GM21447 (cell line): Measurements from ENCODE around the gene POLR1A.
A peak's percentile ranks its signal among the peaks of the same experiment; 100 is the strongest.

Source experiments
- ATAC-seq: cut with Tn5 transposase; IDR thresholded peaks from one replicate; pipeline ENCODE4 v1.9.1; 2021; ENCODE audit not compliant: unreplicated experiment

POLR1A gene

GRCh38 chr2:86105252-86105968, at the start of gene POLR1A:
TSS of gene POLR1A (minus strand) at chr2:86105886. CDS start at chr2:86105776, 110 bp downstream.
- peak; percentile 75 for ATAC-seq

GRCh38 chr2:86150502-86150901, 44.8 kb upstream of the POLR1A start:
- no peak for ATAC-seq

GRCh38 chr2:86147793-86148192, 42.1 kb upstream of the POLR1A start:
- no peak for ATAC-seq

- ATAC-seq = no peak
These were observed 38.4 kb upstream of the POLR1A start for GRCh38 chr2:86143926-86144685.

- no peak for ATAC-seq
These were observed 37.6 kb upstream of the POLR1A start for GRCh38 chr2:86143307-86143706.

- ATAC-seq = no peak
These were observed 37.0 kb upstream of the POLR1A start for GRCh38 chr2:86142436-86143257.

GRCh38 chr2:86140969-86141392, 35.3 kb upstream of the POLR1A start:
- no peak for ATAC-seq

- no peak for ATAC-seq
These were observed 34.3 kb upstream of the POLR1A start for GRCh38 chr2:86139981-86140380.

- no peak for ATAC-seq
These were observed 33.3 kb upstream of the POLR1A start for GRCh38 chr2:86138736-86139625.

- no peak for ATAC-seq
These were observed 30.5 kb upstream of the POLR1A start for GRCh38 chr2:86136141-86136540.

GRCh38 chr2:86135653-86136052, 30.0 kb upstream of the POLR1A start:
- ATAC-seq = no peak

GRCh38 chr2:86134709-86135108, 29.0 kb upstream of the POLR1A start:
- no peak for ATAC-seq

- ATAC-seq = no peak
These were observed 19.0 kb upstream of the POLR1A start for GRCh38 chr2:86124683-86125082.

GRCh38 chr2:86123328-86123925, 17.7 kb upstream of the POLR1A start:
- no peak for ATAC-seq

GRCh38 chr2:86118130-86118529, 12.4 kb upstream of the POLR1A start:
- ATAC-seq = no peak

- no peak for ATAC-seq
These were observed 1.3 kb upstream of the POLR1A start for GRCh38 chr2:86107031-86107430.

- ATAC-seq = peak; percentile 89
These were observed 571 bp upstream of the POLR1A start, which contains the start of gene PTCD3 for GRCh38 chr2:86105969-86106945. TSS of gene PTCD3 (plus strand) at chr2:86106235. CDS start at chr2:86106248, 13 bp downstream.

- no peak for ATAC-seq
These were observed 3.5 kb downstream of the POLR1A start for GRCh38 chr2:86102157-86102556.

- ATAC-seq = no peak
These were observed 7.8 kb downstream of the POLR1A start for GRCh38 chr2:86097913-86098312.
